Measurements from ENCODE around the gene SNX5.

DNA sequence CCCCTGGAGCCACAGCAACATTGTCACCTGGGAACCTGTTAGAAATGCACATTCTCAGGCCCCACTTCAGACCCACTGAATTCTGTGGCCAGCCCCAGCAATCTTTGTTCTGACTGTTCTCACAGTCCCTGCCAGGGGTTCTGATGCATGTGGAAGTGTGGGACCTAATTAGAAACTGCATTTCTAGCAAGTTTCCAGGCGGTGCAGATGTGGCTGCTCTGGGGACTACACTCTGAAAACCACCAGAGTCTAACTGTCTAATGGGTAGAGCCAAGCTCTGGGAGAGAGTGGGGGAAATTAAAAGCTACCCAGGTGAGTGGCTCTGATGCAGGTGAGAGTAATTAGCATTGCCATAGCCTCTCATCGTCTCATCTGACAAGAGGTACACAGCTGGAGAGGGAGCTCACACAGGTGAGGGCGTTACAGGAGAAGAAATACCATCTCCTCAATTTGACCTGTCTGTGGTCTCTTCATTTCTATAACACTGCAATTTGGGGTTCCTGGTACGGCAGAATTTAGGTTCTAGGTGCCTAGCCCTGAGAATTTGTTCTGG, 66.0 kb downstream of the SNX5 start:
- TF ChIP-seq, protein P1, sequence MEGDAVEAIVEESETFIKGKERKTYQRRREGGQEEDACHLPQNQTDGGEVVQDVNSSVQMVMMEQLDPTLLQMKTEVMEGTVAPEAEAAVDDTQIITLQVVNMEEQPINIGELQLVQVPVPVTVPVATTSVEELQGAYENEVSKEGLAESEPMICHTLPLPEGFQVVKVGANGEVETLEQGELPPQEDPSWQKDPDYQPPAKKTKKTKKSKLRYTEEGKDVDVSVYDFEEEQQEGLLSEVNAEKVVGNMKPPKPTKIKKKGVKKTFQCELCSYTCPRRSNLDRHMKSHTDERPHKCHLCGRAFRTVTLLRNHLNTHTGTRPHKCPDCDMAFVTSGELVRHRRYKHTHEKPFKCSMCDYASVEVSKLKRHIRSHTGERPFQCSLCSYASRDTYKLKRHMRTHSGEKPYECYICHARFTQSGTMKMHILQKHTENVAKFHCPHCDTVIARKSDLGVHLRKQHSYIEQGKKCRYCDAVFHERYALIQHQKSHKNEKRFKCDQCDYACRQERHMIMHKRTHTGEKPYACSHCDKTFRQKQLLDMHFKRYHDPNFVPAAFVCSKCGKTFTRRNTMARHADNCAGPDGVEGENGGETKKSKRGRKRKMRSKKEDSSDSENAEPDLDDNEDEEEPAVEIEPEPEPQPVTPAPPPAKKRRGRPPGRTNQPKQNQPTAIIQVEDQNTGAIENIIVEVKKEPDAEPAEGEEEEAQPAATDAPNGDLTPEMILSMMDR (IDR thresholded peaks at IDR 0.05; ENCODE audit: borderline replicate concordance, extremely low read depth, low read length, poor library complexity, severe bottlenecking), result no peak
- TF ChIP-seq EZH2 (IDR thresholded peaks at IDR 0.05; ENCODE audit: borderline replicate concordance, low read depth, low read length, severe bottlenecking), result no peak

All from DND-41 (cell line).